ENCODE results near the gene CEP85.
"Not testable (repeated sequence)": the region's sequence is repeated elsewhere in the genome, so short reads cannot be mapped to it uniquely, and the experiment has no call there.

Gene CEP85

DNA sequence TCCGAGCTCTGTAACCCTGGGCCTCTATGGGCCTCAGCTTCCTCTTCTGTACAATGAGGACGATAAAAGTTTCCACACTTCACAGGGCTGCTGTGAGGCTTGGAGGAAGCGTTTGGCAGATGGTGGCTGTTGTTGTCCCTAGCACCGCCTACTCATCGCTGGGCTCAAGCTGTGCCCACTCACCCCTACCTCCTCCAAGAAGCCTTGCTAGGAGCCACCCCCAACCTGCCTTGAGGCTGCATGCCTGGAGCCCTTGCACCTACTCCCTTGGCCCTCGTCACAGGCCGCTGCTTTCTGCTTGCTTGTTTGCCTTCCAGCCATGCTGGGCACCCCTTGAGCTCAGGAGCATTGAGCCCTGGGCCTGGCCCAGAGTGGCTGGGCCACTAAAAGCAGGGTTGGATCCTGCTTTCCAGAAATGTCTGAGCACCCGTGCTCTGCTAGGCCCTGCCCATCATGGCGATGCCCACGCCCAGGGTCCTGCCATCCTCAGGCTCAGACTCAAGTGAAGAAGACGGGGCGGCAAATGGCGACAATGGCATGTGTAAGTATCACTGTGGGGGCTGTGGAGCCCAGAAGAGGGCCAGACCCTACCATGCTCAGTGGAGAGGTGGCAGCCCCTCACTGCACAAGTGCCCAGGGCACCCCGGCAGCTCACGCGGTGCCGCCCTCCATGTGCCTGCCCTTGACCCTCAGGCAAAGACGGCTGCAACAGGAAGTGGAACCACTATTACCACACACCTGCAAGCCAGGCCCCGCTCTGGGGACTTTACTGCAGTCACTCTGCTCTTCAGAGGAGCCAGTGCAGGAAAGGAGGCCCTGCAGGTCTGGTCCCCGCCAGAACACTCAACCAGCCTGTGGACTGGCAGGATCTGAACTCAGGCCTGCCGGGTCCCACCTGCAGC lies 55.4 kb downstream of the CEP85 start:
- no peak for DNase-seq (ENCODE audit: low read depth in 3 of 3)

DNA sequence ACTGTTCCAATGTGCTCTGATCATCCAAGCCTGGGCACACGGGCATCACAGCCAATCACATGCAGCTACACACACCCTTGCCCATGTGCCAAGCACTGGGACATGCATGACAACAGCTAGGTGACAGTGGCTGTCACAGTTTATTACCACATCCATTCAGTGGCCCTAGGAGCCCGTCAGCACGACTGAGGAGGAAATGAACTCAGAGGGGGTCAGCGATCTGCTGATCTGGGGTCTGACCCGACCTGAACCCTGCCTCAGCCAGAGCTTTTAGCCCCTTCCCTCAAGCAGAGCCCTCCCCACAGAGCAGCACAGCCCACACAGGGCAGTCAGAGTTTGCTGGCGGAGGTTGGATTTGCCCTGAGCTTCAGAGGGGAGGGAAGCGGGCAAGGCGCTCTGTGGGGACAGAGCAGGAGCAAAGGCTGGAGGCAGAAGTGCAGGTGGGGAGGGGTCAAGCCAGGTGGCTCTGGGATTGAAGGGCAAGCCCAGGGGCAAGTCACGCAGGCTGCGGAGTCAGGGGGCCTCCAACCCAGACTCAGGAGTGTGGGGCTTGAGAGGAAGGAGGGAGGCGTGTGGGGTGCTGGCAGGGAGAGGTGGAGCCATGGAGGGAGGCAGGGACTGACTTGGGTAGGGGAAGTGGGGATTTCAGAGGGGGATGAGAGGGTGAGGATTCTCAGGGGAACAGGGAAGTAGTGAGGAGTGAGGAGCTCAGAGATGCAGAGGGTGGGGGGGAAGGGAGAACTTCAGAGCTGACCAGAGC lies 56.3 kb downstream of the CEP85 start:
- DNase-seq (ENCODE audit: low read depth in 3 of 3): no peak

- DNase-seq (ENCODE audit: low read depth in 3 of 3): no peak
Observed at GRCh38 chr1:26290882-26291261, 56.9 kb downstream of the CEP85 start.

DNA sequence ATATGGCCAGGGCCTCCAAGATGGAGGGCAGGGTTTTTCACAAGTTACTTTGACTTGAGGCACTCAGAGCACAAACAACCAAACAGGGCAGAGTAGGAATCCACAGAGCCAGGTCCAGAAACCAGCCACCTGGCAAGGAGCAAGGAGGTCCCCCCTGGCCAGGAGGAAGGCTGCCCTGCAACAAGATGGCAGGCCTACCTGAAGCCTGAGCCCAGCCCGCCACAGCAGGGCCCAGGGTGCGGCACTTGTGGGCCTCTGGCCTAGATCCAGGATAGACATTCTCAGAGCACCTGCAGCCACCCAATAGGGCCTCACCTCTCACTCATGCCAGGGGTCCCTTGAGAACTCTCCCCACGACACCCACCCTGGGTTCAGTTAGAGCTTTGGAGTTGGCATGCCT lies 57.4 kb downstream of the CEP85 start:
- no peak for DNase-seq (ENCODE audit: low read depth in 3 of 3)

DNA sequence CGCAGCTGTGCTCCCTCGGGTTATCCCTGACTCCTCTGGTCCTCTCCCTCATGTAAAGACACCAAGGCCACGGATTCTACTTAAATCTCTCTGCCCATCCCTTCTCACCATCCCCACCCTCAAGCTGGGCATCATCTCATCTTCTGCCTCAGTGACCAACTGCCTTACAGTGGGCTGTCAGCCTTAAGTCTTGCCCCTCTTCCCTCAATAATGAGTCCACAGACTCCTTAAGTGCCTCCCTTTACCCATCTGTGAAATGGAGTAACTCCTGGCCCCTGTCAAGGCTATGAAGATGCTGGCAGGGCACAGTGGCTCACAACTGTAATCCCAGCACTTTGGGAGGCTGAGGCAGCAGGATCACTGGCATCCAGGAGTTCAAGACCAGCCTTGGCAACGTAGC lies 57.9 kb downstream of the CEP85 start:
- DNase-seq (ENCODE audit: low read depth in 3 of 3): no peak

DNA sequence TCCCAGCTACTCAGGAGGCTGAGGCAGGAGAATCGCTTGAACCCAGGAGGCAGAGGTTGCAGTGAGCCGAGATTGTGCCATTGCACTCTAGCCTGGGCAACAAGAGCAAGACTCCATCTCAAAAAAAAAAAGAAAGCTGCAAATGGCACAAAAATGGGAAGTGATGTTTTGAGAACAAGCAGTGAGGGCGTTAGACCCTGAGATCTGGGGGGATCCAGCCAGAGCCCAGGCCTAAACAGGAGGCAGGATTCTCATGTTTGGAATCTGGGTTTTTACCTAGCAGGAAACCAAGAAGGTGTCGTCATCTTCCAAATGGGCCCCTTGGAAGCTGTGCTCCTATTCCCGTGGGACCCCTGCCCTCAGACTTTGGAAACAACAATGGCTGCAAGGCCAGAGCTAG lies 58.7 kb downstream of the CEP85 start:
- not testable (repeated sequence) for DNase-seq (ENCODE audit: low read depth in 3 of 3)

- no peak for DNase-seq (ENCODE audit: low read depth in 3 of 3)
Observed at GRCh38 chr1:26293911-26294463, 60.0 kb downstream of the CEP85 start.

GRCh38 chr1:26295194-26296138 lies 61.5 kb downstream of the CEP85 start:
- DNase-seq (ENCODE audit: low read depth in 3 of 3): no peak

GRCh38 chr1:26296340-26297056 lies 62.5 kb downstream of the CEP85 start:
- no peak for DNase-seq (ENCODE audit: low read depth in 3 of 3)

DNA sequence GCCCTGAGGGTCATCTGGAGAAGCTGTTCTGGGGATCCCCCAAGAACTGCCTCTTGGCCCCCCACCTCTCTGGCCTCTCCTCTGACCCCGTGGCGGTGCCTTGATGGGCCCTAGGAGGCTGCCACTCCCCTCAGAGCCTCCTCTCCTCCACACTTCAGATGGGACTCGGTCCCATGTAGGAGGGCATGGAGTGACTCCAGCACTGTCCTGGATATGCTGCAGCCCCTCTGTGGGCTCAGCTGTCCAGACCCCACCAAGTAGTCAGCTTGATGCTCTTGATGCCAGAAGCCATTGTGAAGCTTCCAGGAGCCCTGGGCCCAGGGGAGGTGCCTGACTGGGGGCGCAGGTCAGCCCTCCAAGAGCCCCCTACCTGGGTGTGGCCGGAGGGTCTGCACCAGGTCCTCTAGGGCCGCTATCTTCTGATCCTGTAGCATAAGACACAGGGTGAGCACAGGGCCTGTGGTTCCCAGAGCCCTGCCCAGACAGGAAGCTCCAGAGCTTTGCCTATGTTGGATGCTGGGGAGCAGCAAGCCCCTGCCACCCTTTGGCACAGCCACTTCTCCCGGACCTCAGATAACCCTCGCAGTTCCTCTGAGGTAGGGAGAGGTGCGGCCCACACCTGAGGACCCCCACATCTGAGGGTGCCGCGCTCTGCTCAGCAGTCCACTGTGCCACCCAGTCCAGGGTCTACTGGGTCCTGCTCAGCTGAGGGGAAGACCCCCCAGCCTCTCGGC lies 63.2 kb downstream of the CEP85 start:
- no peak for DNase-seq (ENCODE audit: low read depth in 3 of 3)

DNA sequence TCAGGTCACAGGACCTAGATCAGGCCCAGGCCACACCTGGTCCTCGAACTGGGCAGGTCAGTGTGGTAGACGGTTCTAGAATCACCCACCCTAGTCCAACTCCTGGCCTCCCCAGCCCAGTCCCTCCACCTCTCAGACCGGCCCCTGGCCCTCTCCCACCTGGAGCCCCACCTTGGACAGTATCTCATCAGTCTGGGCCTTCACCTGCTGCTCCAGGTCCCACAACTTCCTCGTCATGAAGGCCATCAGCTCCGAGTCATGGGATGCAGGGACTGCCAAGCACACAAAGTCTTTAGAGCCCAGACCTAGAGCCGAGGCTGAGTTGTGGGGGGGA lies 63.8 kb downstream of the CEP85 start:
- no peak for DNase-seq (ENCODE audit: low read depth in 3 of 3)

DNA sequence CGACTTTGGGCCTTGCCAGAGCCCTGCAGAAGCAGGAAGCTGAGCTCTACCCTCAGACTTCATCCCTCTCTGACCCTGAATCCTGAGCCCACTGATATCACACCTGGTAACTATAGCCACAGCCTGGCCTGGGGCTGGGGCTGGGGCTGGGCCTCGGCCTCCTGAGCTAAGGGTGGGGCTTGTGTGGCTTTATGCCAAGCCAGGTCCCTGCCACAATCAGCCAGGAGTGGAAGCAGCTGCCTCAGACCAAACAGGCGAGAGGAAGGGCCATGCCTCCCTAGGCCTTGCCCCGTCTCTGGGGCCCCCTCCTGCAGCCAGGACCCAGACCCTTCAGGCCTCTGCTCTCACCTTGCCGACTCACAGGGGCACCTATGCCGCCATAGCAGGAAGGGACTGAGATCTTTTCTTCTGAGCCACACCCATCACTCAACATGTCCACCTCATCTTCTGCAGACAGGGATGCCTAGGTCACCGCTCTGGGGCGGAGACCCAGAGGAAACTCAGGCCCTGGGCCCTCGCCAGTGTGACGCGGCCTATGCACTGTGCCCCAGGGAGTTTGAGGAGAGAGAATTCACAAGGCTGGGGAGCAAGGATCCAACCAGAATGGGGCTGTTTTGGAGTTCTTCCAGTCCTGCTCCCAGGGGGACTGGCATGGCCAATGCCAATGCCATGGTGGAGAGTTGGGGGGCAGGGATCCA lies 66.7 kb downstream of the CEP85 start:
- no peak for DNase-seq (ENCODE audit: low read depth in 3 of 3)

- DNase-seq (ENCODE audit: low read depth in 3 of 3): no peak
Observed at GRCh38 chr1:26302733-26303405, 68.9 kb downstream of the CEP85 start.

- DNase-seq (ENCODE audit: low read depth in 3 of 3): no peak
Observed at GRCh38 chr1:26305667-26306289, 71.8 kb downstream of the CEP85 start.

DNA sequence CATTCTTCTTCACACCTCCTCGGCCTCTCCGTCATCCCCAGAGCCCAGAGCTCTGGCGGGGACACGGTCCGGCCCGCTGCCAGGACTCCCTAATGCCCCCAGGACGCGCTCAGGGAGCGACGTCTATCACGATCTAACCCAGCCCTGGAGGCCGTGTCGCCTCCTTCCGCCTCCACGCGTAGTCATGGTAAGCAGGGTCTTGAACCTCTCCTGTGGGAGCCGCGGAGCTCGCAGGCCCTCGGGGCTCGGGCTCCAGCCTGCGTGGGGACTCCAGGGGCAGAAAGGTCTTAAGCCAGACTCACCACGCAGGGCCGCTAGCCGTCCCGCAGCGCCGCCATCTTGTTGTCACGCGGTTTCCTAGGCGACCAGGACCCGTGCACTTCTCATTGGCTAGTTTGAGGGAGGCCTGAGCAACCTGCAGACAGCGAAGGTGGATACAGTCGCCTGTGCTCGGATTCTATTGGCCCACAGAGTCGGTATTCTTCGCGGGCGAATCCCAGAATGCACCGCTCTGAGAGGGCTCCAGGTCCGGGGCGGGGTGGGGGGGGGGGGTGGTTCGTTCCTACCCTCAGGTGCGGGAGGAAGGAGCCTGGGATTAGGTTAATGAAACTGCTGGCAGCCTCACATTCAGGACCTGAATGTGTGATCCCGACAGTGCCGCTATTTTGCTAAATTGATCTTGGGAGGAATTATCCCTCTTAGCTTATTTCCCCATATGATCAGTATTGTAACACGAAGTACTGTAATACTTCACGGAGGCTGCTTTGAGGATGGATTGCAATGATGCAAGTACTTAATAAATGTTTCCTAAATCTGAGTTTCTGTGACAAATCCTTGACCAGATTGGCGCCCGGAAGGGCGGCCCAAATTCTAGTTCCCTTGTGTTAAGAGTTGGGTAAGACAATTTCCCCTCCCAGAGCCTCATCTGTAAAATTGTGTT lies 72.6 kb downstream of the CEP85 start, which contains the start of gene UBXN11:
UBXN11 (minus strand) TSS at position 347 of the 940 bp plus-strand sequence. CDS start 3,753 bp downstream, outside the sequence.
- peak; percentile 82 to 89 (median 87) for DNase-seq (ENCODE audit: low read depth in 3 of 3)

DNA sequence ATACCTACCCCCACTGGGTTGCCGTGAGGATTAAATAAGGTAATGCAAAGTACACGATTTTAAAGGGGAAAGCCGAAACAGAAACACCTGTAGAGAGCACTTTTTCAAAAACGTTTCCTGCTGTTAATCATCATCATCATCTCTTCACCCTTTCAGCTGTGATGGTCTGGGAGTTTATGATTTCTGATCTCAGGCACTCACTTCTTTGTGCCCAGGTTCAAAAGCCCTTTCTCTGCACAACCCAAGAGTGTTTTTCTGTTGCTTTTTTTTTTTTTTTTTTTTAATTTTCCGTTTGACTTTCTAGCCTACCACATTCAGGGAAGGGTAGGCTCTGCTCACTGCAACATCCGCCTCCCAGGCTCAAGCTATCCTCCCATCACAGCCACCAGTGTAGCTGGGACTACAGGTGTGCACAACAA lies 73.4 kb downstream of the CEP85 start:
- no peak for DNase-seq (ENCODE audit: low read depth in 3 of 3)

All from stimulated activated CD4-positive, alpha-beta T cell treated with anti-CD3 and anti-CD28 coated beads, TNF-alpha, amount 100 ng/mL, for 48 hours (primary cell).